Lower leg skin (tissue), 4 donors: Measurements from ENCODE around the gene PXDN. TPM values are rescaled to one million over a fixed set of nuclear protein-coding genes. Genes with fewer than 3 reads are reported as not detected.

ENCODE experiments used
- DNase-seq, 2 donors: peaks; one replicate each; pipeline ENCODE4 v3.0.0-alpha.2; 2019; ENCODE audit warnings: low spot score in 2 of 2
- H3K4me3 ChIP-seq: fragments of 200-600 bp; sonication (generic); 2 replicates; pipeline ENCODE4 v1.5.1; 2017; ENCODE audit warnings: mild to moderate bottlenecking, low read depth; ENCODE audit not compliant: poor library complexity, severe bottlenecking
- CTCF ChIP-seq, 3 donors: fragments of 450-650 bp; IDR thresholded peaks; one replicate each; pipeline ENCODE4 v1.5.1; 2016; ENCODE audit warnings: antibody characterized with exemption in 3 of 3, mild to moderate bottlenecking in 3 of 3, moderate library complexity in 2 of 3
- POLR2A ChIP-seq, 2 donors: fragments of 450-650 bp; IDR thresholded peaks; one replicate each; pipeline ENCODE4 v1.6.1; 2016 to 2017; ENCODE audit warnings: antibody characterized with exemption in 2 of 2, mild to moderate bottlenecking in 1 of 2, moderate library complexity in 1 of 2
- whole genome bisulfite sequencing, 2 donors: methylation state at CpG; one replicate each; pipeline ENCODE4 v1.1.5; 2018; 5-methylcytosine and 5-hydroxymethylcytosine counted together
- intact Hi-C: fragments of 100-400 bp; cut with DNase I; formaldehyde crosslinking; loops from one replicate; pipeline ENCODE4 v1.15.0; 2023; ENCODE audit warnings: low total_unique reads
- total RNA-seq, 4 donors: library from RNA; depleted of rRNA; stranded (reverse); fragments of >200 nt; gene quantifications; one replicate each; pipeline ENCODE4 v1.1.0, GENCODE V29; 2016

The PXDN gene
- total RNA-seq, 4 donors from 2014 or later, result 4.7 to 13.7 (median 7.0) TPM

GRCh38 chr2:1586251-1586922, 157.9 kb downstream of the PXDN start:
- WGBS, 2 donors, result 84 to 86% methylated on average over 10 to 13 of the region's 14 CpGs
- peak in 1 of 2 donors; percentile 52 for DNase-seq
- no peak for TF ChIP-seq POLR2A (IDR thresholded peaks at IDR 0.05)
- TF ChIP-seq CTCF (IDR thresholded peaks at IDR 0.05), result no peak
- intact Hi-C loops, result no loop called here
- no peak overlapping the region for H3K4me3 ChIP-seq

DNA sequence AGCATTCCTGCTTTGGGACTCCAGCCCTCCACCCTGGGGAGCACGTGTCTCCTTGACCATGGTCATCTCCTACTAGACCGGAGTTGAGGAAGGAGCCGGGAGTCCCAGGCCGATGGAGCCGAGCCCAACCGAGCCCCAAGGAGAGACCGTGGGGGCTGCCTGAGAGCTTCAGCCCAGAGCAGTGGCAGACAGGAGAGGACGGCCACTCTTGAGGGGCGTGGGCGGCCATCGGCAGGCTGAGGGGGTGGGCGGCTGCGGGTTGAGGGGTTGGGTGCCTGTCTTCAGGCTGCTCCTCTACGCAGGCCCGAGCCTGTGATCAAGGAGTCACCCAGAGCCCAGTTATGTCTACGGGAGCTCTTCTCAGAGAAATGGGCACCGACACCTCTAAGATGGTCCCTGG, 158.7 kb downstream of the PXDN start:
- no peak overlapping the region for H3K4me3 ChIP-seq
- intact Hi-C loops, result no loop called here
- no peak for TF ChIP-seq POLR2A (IDR thresholded peaks at IDR 0.05)
- TF ChIP-seq CTCF (IDR thresholded peaks at IDR 0.05), result no peak
- WGBS, 2 donors, result 93 to 97% methylated on average over 10 to 16 of the region's 17 CpGs
- peak in 1 of 2 donors; percentile 66 for DNase-seq

GRCh38 chr2:1584691-1585485, 159.4 kb downstream of the PXDN start:
- H3K4me3 ChIP-seq, result no peak overlapping the region
- peak in 1 of 2 donors; percentile 57 for DNase-seq
- WGBS, 2 donors, result 90 to 93% methylated on average over 18 of the region's 18 CpGs
- intact Hi-C loops, result no loop called here
- TF ChIP-seq POLR2A (IDR thresholded peaks at IDR 0.05) (no peak), CTCF (IDR thresholded peaks at IDR 0.05) (no peak)

- H3K4me3 ChIP-seq, result no peak overlapping the region
- TF ChIP-seq POLR2A (IDR thresholded peaks at IDR 0.05), result no peak
- no peak for TF ChIP-seq CTCF (IDR thresholded peaks at IDR 0.05)
- 92 to 95% methylated on average over 21 of the region's 21 CpGs for WGBS, 2 donors
- peak in 1 of 2 donors; percentile 60 for DNase-seq
- intact Hi-C loops, result no loop called here
These were observed 160.2 kb downstream of the PXDN start for GRCh38 chr2:1584051-1584531.

- TF ChIP-seq CTCF (IDR thresholded peaks at IDR 0.05), result no peak
- TF ChIP-seq POLR2A (IDR thresholded peaks at IDR 0.05), result no peak
- no peak for DNase-seq
- H3K4me3 ChIP-seq, result no peak overlapping the region
- 90% methylated on average over 22 of the region's 22 CpGs for WGBS, 2 donors
- intact Hi-C loops, result no loop called here
These were observed 161.4 kb downstream of the PXDN start for GRCh38 chr2:1582891-1583341.
